Panc1 (cell line): ENCODE measurements around the gene RTF1.

Experiments used
- POLR2AphosphoS5 ChIP-seq: IDR thresholded peaks from 2 replicates; pipeline ENCODE4 v1.6.1; 2012; ENCODE audit warnings: mild to moderate bottlenecking, low read depth, low read length, moderate library complexity
- TF ChIP-seq, protein P1 (sequence below): fragments of 450-650 bp; IDR thresholded peaks from 2 replicates; pipeline ENCODE4 v1.5.1; 2017; ENCODE audit warnings: mild to moderate bottlenecking

DNA sequence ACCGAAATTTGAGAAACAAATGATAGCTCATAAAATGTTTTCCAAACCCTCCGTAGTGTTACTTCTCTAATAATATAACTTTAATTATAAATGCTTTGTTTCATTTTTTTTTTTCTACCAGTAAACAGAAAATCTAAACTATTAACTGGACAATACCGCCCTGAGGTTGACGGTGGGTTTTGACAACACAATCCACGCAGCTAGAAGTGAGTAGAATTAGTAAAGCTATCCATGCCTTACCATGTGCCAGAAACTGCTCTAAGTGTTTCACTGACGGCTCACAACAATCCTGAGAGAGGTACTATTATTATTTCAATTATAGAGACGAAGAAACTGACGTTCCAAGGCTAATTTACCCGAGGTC is 15.0 kb upstream of the RTF1 start:
- TF ChIP-seq, protein P1, sequence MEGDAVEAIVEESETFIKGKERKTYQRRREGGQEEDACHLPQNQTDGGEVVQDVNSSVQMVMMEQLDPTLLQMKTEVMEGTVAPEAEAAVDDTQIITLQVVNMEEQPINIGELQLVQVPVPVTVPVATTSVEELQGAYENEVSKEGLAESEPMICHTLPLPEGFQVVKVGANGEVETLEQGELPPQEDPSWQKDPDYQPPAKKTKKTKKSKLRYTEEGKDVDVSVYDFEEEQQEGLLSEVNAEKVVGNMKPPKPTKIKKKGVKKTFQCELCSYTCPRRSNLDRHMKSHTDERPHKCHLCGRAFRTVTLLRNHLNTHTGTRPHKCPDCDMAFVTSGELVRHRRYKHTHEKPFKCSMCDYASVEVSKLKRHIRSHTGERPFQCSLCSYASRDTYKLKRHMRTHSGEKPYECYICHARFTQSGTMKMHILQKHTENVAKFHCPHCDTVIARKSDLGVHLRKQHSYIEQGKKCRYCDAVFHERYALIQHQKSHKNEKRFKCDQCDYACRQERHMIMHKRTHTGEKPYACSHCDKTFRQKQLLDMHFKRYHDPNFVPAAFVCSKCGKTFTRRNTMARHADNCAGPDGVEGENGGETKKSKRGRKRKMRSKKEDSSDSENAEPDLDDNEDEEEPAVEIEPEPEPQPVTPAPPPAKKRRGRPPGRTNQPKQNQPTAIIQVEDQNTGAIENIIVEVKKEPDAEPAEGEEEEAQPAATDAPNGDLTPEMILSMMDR, result no peak
- no peak for TF ChIP-seq POLR2AphosphoS5
